Measurements from ENCODE around the gene TUBGCP3. TPM values are rescaled to one million over a fixed set of nuclear protein-coding genes. Genes with fewer than 3 reads are reported as not detected.
A peak's percentile ranks its signal among the peaks of the same experiment; 100 is the strongest.

Gene TUBGCP3
- total RNA-seq, 4 donors from 2014 or later: 23.3 to 43.6 (median 30.0) TPM

DNA sequence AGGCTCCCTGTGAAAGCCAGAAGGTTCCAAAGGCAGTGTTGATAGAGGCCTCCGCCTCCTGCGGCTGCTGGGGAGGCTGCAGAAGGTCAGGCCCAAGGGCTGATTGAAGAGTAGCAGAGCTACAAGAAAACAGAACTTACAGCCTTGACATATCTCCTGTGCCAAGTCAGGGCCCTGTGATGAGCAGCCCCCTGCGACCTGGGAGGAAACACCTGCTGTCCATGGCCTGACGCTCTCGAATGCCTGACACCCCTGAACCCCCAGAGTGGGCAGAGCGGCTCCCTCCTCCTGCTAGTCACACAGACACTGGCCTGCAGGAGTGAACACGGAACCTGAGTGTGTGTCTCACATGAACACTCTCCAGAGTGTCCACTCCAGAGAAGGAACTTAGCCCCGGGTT, 38.2 kb upstream of the TUBGCP3 start:
- Histone ChIP-seq H3K4me3 (no peak overlapping the region), H3K4me1 (no peaks in the 10 kb centered on the region), H3K9me3 (no peaks in the 10 kb centered on the region), H3K36me3 (no peaks in the 10 kb centered on the region), H3K27me3 (peaks cover 8% of the 10 kb centered on the region), H3K27ac (no peak overlapping the region)
- in situ Hi-C loops (cut with MboI; ENCODE audit: low pct_ligation_motif_present in 1 of 4, low pct_unique_long_range_greater_than_20kb in 1 of 4, low sequenced_read_pairs in 3 of 4): loop anchor here (25.0 kb wide), 1 partner anchor 236 kb away; no protein-coding TSS in a partner anchor
- TF ChIP-seq POLR2AphosphoS5 (IDR thresholded peaks at IDR 0.05) (no peak), EP300 (IDR thresholded peaks at IDR 0.05; ENCODE audit: low read depth) (no peak), POLR2A (IDR thresholded peaks at IDR 0.05) (no peak)
- TF ChIP-seq, protein P1, sequence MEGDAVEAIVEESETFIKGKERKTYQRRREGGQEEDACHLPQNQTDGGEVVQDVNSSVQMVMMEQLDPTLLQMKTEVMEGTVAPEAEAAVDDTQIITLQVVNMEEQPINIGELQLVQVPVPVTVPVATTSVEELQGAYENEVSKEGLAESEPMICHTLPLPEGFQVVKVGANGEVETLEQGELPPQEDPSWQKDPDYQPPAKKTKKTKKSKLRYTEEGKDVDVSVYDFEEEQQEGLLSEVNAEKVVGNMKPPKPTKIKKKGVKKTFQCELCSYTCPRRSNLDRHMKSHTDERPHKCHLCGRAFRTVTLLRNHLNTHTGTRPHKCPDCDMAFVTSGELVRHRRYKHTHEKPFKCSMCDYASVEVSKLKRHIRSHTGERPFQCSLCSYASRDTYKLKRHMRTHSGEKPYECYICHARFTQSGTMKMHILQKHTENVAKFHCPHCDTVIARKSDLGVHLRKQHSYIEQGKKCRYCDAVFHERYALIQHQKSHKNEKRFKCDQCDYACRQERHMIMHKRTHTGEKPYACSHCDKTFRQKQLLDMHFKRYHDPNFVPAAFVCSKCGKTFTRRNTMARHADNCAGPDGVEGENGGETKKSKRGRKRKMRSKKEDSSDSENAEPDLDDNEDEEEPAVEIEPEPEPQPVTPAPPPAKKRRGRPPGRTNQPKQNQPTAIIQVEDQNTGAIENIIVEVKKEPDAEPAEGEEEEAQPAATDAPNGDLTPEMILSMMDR (IDR thresholded peaks at IDR 0.05): no peak
- 74% methylated on average over 8 of the region's 8 CpGs; no CpG with 5 or more reads in 1 of the 2 donors for WGBS, 2 donors (ENCODE audit: low coverage in 1 of 2)
- no peak for DNase-seq
- intact Hi-C loops (cut with DNase I; ENCODE audit: low total_unique reads): no loop called here

DNA sequence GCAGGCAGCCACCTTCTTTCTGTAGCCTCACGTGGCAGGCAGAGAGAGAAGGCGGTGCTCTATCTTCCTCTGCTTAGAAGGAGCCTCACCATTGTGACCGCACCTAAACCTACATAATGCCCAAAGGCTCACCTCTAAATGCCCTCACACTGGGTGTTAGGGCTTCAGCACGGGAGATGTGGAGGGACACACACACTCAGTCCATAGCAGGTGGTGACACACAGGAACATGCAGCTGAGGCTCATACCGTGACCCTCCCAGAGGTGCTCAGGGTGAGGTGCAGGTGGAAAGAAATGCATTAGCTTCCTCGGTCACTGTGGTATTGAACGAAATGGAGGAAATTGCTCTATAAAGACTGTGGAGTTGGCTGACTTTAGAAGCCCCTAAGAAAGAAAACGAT, 37.7 kb upstream of the TUBGCP3 start:
- WGBS, 2 donors (ENCODE audit: low coverage in 1 of 2): 69 to 79% methylated on average over 5 to 8 of the region's 8 CpGs
- Histone ChIP-seq H3K4me3 (no peak overlapping the region), H3K4me1 (no peaks in the 10 kb centered on the region), H3K27me3 (peaks cover 8% of the 10 kb centered on the region), H3K9me3 (no peaks in the 10 kb centered on the region), H3K36me3 (no peaks in the 10 kb centered on the region), H3K27ac (no peak overlapping the region)
- TF ChIP-seq POLR2A (IDR thresholded peaks at IDR 0.05): no peak
- intact Hi-C loops (cut with DNase I; ENCODE audit: low total_unique reads): no loop called here
- DNase-seq: no peak
- in situ Hi-C loops (cut with MboI; ENCODE audit: low pct_ligation_motif_present in 1 of 4, low pct_unique_long_range_greater_than_20kb in 1 of 4, low sequenced_read_pairs in 3 of 4): loop anchor here (25.0 kb wide), 1 partner anchor 237 kb away; no protein-coding TSS in a partner anchor

DNA sequence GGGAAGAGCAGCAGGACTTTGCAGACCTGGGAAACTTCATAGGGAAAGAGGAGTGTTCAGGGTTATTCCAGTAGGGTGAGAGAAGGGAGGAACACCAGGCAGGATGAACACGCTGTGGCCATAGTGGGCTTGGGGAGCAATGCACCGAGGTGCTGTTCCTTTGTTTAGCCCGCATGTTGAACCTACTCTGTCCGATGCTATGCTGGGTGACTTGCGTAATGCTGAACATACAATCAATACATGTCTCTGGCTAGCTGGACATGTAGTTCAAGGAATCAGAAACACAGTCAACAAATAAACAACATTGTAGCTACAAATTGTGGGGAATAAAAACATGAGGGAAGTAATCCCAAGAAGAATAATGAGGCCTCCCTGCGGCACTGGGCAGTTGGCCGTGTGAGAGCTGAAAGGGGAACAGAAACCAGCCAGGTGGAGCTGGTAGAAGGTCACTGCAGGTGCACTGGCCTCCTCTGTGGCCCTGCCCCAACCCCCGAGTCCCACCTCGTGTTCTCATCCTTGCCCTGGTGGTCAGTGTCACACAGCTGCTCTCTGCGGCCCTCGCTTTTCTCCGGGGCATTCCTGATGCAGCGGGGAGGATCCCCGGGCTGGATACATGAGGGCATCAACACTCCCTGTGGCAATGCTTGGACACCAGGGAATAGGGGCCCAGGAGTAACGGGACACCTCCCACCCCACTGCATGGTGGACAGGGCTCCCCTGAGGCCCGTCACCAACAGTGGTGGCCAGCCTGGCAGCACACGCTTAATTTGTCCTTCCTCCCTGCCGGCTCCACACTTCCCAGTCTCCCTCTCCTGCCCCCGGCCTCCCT, 36.9 kb upstream of the TUBGCP3 start:
- no peaks in the 10 kb centered on the region for H3K36me3 ChIP-seq
- H3K9me3 ChIP-seq: no peaks in the 10 kb centered on the region
- H3K27me3 ChIP-seq: peaks cover 8% of the 10 kb centered on the region
- TF ChIP-seq EP300 (IDR thresholded peaks at IDR 0.05; ENCODE audit: low read depth): no peak
- TF ChIP-seq POLR2A (IDR thresholded peaks at IDR 0.05): no peak
- TF ChIP-seq, protein P1 (IDR thresholded peaks at IDR 0.05): no peak
- TF ChIP-seq POLR2AphosphoS5 (IDR thresholded peaks at IDR 0.05): no peak
- in situ Hi-C loops (cut with MboI; ENCODE audit: low pct_ligation_motif_present in 1 of 4, low pct_unique_long_range_greater_than_20kb in 1 of 4, low sequenced_read_pairs in 3 of 4): loop anchor here (25.0 kb wide), 2 partner anchors 237 to 1138 kb away; no protein-coding TSS in a partner anchor
- 87% methylated on average over 19 of the region's 19 CpGs; no CpG with 5 or more reads in 1 of the 2 donors for WGBS, 2 donors (ENCODE audit: low coverage in 1 of 2)
- intact Hi-C loops (cut with DNase I; ENCODE audit: low total_unique reads): no loop called here
- H3K4me1 ChIP-seq: no peaks in the 10 kb centered on the region
- no peak overlapping the region for H3K4me3 ChIP-seq
- H3K27ac ChIP-seq: no peak overlapping the region
- peak; percentile 34 for DNase-seq

DNA sequence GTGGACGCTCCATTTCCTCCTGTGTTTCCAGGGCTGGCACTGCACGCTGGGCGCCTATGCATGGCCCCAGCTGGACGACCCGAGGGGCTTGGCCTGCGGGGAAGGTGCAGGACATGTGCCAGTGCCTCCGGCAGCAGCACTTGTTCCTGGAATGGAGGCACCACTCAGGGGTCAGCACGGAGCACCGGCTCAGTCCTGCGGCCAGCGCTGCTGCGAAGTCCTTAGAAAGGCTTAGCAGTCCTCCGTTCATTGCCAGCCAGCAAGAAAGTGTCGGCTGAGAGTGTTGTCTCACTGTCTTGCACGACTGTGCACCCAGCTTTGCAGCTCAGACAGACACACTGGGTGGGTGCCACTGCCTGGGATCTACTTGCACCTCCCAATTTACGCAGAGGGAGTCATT, 36.1 kb upstream of the TUBGCP3 start:
- in situ Hi-C loops (cut with MboI; ENCODE audit: low pct_ligation_motif_present in 1 of 4, low pct_unique_long_range_greater_than_20kb in 1 of 4, low sequenced_read_pairs in 3 of 4): loop anchor here in 2 of 4 donors (25.0 kb wide), 1 partner anchor 1137 kb away; no protein-coding TSS in a partner anchor

More for the DNA sequence above, 36.1 kb upstream of the TUBGCP3 start:
- Histone ChIP-seq H3K36me3 (no peaks in the 10 kb centered on the region), H3K9me3 (no peaks in the 10 kb centered on the region), H3K27me3 (peaks cover 8% of the 10 kb centered on the region), H3K4me3 (no peak overlapping the region), H3K4me1 (no peaks in the 10 kb centered on the region), H3K27ac (no peak overlapping the region)
- TF ChIP-seq, protein P1 (IDR thresholded peaks at IDR 0.05): no peak
- TF ChIP-seq POLR2AphosphoS5 (IDR thresholded peaks at IDR 0.05) (no peak), EP300 (IDR thresholded peaks at IDR 0.05; ENCODE audit: low read depth) (no peak), POLR2A (IDR thresholded peaks at IDR 0.05) (no peak)
- no peak for DNase-seq
- intact Hi-C loops (cut with DNase I; ENCODE audit: low total_unique reads): no loop called here
- 91% methylated on average over 15 of the region's 16 CpGs; no CpG with 5 or more reads in 1 of the 2 donors for WGBS, 2 donors (ENCODE audit: low coverage in 1 of 2)
